ENCODE measurements around the gene FBXL17.
"Not testable (repeated sequence)": the region's sequence is repeated elsewhere in the genome, so short reads cannot be mapped to it uniquely, and the experiment has no call there.

The FBXL17 gene

DNA sequence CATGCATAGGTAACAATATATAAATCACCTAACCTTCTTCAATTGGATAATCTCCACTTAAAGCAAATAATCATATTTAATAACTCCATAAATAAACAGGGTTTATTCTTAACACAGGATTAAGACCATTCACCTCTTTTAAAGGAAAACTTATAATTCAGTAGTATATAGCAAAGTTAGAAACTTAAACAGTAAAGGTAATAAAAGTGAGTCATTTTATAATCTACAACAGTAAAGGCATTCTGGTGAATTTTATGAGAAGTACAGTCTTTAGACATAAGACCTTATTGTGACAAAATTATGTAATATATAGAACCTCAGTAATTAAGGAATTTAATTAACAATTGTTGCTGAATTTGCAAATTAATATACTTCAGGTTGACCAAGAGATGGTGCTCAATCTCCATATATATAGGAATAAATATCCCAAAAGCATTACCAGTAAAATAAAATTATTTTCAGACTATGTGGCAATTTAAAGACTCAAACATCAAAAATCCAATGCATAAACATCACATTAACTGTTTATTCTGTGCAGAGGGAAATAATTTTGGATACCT, 84.8 kb downstream of the FBXL17 start:
- no peak for FAIRE-seq

DNA sequence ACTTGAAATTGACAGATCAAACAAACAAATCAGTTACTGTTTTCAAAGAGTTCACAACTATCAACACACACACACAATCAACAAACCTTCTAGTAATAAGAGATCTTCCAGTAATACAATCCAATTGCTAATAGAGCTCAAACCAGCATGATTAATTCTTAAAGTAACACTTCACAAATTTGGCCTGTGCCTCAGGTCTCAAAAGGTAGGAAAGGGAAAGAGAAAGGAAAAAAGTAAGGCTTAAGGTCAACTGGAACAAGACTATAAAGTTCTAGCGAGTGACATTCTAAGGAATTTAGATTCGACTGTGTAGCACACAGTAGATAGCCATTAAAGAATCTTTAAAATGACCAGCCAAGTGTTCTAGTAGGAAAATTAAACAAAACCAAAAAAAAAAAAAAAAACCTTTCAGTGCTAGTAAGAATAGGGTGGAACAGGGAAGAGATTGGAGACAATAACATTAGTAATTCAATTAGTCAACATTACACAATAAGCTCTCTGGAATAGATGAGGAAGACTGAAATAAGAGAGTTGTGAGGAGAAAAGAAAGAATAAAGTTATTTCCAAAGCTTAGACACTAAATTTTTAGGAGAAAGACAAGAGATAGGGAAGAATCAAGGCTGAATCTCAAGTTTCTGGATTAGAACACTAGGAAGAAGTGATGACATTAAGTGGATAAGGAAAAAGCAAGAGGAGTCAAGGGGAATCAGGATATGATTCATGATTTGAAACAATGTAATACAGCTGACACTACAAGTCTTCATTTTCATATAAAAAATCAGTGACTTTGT, 86.1 kb downstream of the FBXL17 start:
- no peak for FAIRE-seq

DNA sequence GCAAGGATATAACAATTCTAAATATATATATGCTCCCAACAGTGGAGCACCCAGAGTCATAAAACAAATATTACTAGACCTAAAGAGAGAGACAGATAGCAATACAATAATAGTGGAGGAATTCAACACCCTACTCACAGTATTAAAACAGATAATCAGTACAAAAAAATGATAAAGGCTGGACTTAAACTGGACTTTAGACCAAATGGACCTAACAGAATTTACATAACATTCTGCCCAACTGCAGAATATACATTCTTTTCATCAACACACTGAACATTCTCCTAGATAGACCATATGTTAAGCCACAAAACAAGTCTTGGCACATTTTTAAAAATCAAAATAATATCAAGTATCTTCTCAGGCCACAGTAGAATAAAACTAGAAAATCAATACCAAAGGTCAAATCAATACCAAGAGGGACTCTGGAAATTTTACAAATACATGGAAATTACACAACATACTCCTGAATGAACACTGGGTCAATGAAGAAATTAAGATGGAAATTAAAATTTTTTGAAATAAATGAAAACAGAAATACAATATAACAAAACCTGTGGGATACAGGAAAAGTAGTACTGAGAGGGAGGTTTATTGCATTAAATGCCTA, 100.8 kb downstream of the FBXL17 start:
- FAIRE-seq, result no peak

DNA sequence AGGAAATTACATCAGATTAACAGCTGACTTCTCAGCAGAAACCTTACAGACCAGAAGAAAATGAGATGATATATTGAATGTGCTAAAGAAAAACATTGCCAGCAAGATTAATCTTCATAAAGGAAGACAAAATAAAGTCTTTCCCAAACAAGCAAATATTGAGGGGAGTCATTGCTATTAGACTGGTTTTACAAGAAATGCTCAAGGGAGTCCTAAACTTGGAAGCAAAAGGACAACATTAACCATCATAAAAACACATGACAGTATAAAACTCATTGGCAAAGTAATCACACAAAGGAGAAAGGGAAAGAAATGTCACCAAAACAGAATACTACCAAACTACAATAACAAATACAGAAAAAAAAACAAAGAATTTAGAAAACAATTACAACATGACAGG, 101.7 kb downstream of the FBXL17 start:
- no peak for FAIRE-seq

DNA sequence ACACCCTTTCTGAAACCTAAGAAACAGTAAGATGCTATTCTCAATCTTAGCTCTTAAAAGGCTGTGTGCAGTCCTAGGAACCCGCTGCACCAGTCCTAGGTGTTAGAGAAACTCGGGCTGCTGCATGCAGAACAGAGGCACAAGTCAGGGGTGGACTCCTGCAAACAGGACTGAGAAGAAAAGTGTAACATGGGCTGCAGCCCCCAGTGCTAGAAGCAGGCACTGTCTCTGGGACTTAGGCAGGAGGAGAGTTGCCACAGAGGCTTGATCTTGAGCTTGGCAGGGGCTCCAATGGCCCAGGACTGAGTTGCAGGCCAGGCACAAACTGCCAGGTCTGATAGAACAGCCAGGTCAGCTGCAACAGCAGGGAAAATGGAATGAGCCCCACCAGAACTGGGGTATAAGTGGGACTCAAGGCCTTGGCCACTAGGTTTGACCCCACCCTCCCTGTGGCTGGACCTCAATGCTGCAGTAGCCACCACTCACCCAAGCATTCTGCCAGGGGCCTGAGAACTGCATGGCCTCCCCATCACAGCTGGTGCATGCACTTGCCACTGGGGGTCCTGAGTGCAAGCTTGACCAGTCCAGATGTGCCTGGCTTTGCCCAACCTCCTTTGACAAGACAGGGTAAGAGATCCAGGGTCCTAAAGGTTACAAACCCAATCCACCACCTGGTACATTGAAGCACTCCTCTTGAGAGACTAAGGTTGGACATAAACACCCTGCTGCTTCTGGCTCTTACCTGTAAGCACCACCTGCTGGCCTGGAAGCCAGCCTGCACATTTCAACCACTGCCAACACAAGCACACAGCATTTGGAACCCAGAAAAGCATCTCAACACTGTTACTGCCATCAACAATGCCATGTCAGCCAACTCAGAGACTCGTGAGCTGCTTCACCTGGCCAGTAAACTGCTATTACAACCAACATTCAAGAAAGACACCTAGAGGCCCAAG, 103.3 kb downstream of the FBXL17 start:
- FAIRE-seq, result no peak

DNA sequence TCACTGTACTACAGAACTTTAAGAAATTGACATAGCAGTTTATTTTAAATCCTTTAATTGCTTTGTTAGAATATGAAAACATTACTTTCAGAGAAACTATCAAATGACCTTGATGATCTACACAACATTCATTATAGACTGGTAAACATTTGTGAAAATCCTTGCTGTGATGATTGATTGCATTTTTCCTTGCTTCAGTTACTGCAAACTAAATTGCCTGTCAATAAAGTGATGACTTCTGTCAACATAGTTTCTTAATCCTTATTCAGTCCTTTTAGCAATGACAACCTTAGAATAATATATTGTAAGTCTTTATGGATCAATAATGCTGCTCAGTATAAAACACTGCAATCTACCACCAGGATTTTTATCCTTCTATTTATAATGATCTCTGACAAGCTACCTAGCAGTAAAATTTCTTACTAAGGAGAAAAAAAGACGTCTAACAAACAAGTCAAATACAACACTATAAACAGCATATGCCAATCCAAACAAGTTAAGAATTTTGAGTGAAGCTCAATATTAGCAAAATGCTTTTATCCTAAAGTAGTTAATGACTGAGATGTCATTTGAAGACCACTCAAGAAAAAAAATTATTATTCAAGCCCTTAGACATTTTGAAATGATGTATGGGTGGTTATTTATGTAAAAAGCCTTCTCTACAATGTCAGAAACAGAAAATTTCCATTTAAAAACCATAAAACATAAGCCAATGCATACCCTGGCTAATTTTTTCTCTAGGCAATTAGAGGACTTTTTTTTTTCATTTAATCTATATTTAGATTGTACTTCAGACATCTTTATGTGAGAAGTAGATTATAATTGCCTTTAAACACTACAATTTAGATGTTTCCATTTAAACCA, 105.5 kb downstream of the FBXL17 start:
- FAIRE-seq, result peak; percentile 34

DNA sequence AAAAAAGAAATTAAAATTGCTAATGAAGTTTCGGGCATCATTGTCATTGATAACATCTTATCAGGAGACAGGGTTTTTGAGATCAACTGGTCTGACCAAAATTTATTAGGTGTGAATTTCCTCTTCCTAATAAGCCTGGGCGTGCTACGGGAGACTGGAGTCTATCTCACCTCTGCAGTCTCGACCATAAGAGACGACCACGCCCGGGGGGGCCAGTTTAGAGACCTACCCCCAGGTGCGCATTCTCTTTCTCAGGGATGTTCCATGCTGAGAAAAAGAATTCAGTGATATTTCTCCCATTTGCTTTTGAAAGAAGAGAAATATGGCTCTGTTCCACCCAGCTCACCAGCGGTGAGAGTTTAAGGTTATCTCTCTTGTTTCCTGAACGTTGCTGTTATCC, 107.8 kb downstream of the FBXL17 start:
- not testable (repeated sequence) for FAIRE-seq

DNA sequence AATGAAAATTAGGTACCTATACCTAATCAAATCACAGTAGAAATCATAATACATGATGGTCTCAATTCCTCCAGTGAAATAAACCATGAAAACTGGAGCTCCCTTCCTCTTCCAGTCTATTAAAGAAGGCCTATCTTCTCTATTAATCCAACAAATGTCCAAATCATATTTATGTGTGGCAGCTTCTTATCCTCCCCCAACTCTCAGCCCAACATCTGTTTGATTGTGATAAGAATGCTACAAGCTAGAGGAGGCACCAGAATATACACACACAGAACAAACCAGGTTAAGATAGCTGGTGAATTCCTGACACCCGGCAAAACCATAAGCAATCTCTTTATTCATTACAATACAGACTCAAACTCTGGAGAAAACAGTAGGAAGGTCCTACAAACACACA, 110.8 kb downstream of the FBXL17 start:
- no peak for FAIRE-seq

DNA sequence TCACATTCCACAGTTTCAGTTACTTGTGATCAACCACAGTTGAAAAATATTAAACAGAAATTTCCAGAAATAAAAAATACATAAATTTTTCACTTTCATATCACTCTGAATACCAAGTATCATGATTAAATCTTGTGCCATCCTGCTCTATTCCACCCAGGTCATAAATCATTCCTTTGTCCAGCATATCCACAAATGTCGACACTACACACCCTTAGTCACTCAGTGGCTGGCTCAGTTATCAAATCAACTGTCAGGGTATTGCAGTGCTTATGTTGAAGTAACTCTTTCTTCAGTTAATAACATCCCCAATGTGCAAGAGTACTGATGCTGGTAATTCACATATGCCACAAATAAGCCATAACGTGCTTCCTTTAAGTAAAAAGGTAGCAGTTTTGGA, 115.7 kb downstream of the FBXL17 start:
- no peak for FAIRE-seq

DNA sequence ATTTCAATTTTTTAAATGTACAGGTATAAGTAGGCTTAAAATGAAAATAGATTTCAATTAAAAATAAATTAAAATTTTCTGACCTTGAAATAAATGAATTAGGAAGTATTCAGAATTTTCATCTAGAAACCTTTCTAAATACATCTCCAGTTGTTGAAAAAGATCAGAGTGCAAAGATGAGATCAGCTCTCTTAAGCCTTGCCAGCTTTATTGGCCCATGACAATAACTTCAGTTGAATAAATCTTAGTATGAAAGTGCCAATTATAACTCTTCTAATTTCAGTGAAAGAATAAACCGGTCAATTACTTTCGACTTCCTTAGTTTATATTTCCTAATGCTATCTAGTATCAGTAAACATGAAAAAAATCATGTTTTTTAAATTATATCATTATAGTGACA, 117.4 kb downstream of the FBXL17 start:
- no peak for FAIRE-seq

DNA sequence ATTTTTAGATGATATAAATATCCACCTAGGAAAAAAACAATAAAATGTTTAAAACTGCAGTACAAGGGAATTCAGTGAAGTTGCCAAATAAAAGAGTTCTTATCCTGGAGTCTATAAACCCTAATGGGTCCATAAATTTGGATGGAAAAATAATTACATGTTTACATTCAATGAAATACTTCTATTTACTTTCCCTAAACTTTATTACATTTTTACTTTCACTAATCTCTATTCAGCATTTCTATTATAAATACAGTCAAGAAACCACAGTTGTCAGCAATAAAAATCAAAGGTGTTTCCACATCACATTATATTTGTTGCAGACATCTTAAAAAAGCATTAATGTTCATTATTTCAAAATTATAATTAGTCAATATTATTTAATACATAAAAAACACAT, 118.6 kb downstream of the FBXL17 start:
- FAIRE-seq, result no peak

DNA sequence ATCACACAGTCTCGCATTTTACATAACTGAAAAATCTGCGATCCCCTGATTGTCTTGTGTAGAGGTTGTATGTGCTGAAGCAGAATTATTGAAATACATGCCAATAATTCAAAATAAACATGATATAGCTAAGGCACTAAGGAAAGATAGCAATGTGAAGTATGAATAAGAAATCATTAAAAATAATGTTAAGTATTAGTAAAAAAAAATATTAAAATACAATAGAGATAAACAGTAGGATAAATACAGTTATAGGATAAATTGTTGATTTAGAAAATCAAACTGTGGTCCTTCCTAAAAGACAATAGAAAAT, 121.1 kb downstream of the FBXL17 start:
- no peak for FAIRE-seq

DNA sequence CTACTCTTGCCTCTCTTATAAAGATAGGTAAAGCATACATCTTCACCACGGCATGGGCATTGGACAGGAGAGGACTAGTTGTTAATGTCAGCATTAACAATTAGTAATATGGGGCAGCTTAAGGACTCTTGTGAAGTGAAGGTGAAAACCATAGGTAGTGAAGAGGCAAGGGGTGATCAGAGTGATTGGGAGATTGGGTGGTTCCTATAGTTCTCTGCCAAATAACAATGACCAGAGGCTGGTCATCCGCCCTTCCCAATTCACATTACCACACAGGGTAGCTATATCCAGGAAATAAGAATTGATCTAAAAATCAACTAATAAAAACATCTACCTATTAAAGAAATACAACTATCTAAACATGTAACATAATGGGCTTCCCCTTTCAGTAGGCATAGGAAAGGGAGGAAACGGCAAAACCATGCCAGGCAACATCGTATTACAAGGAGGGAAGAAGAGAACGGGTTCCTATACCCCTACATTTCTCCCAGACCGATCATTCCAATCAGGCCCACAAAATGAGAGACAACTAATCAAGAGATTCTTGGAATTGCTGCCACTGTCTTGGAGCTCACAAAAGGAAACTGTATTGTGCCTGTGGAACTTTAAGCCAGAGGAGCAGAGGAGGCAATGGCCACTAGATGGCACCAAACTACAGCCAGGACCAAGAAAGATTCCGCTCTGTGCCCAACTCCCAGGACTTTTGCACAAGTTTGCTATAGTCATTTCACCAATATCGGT, 121.6 kb downstream of the FBXL17 start:
- peak; percentile 90 for FAIRE-seq

DNA sequence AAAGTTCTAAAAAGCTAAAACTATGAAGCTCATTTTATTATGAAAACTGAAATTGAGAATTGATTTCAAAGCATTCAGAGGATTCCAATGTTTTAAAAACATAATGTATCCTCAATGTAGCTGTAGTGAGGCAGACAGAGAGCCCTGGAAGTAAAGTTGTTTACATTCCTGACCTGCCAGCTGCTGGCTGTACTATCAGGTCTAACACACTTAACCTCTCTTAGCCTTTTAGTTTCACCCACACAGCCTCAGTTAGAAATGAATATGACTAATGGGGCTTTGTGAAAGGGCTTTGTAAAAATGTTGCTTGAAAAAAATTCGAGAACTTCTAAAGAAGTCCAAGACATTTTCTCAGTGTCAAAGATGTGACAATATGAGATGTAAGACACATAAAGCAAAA, 122.6 kb downstream of the FBXL17 start:
- no peak for FAIRE-seq

DNA sequence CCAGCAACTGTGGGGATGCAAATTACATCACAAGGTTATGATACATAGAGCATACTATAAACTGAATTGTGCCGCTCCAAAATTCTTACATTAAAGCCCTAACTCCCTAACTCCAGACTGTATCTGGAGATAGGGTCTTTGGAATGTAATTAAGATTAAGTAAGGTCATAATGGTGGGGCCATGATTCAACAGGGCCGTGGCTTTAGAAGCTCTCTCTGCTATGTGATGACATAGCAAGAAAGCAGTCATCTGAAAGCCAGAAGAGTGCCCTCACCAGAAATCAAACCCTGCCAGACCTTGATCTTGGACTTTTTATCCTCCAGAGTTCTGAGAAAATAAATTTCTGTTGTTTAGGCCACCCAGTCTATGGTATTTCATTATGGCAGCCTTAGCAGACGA, 123.9 kb downstream of the FBXL17 start:
- no peak for FAIRE-seq

DNA sequence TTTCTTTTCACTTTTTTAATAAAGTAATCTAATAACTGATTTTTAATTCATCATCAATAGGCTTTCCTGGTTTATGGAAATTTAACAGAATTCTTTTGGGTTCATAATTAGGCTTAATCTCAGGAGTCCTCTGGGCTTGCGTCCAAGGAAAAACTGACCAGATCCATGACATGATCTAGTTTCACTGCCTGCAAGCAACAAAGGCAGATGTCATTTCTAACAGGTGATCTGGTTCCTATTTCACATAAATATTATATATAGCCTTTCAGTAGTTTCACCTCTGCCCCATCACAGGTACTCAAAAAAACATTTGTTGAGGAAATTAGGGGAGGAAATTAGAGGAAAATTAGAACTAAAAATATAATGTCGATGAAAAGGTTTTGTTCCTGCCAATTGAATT, 126.4 kb downstream of the FBXL17 start:
- no peak for FAIRE-seq

DNA sequence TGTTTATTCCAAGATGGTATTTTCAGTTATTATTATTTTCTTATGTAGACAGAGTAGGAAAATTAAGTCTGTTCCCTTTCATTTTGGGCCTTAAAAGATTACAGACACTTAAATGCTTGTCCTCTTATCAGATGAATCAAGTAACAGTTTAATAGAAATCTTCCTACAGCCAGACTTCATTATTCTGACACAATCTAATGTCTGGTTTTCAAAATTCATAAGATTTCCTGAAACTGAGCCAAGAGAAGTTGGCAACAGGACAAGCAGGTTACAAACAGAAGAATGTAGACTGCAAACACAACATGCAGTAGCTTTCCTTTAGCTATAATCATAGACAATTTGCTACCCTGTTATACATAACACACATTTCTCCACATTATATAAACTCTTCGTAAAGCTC, 130.5 kb downstream of the FBXL17 start:
- no peak for FAIRE-seq

DNA sequence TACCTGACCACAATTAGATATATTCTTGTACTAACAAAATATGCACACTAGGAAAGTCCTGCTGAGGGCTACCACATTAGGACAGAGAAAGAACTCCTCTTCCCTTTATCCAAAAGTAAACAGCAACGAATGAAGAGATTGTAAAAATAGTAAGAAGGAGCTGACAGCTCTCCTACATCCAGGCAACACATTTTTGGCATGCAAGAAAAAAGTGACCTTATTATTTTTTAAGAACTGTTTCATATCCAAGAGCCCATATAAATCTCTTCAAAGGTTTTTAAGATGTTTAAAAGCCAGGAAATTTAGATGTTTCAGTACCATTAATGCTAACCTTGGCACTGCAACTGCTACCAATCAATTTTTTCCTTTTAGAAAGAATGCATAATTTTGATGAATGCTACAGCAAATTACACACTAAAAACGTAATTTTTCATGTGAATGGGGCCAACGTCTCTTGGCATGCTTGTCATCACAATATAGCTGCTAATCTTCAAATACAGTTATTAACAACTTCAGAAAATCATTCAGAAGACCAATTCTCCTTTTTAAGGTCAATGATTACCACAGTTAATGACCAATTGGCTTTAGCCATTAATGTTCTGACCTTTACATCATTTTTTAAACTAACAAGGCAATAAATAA, 132.0 kb downstream of the FBXL17 start:
- FAIRE-seq, result no peak

DNA sequence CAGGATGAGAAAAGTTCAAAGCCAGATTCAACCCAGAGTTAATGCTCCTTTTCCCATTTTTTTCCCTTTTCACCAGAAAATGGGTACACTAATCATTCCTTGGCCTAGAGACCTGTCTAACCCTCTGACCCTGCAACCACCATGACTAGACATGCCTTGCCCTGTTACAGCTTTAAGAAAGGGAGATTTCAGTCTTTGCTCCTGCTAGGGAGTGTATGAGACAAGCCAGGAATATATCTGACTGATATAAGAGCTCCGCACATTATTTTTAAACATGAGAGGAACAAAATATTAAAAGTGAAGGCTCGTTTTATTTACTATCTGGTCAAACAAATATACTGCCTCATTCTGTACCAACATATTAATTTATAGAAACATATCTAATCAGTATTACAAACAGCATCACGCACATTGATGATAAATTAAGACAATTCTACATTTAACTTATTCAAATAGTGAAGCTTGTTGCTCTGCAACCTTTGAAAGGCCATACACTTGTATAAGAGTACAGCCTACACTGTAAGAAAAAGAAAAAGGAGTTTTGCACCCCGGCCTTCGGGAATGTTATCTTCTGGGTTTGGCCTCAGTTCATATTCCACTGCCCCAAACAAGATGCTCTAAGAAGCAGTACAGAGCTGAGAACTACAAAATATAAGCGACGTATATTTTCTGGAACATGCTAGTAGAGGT, 132.7 kb downstream of the FBXL17 start:
- FAIRE-seq, result no peak

Measured in A204.1 (cell line).